H1 (cell line): ENCODE measurements around the gene PDX1.

Experiments
- ATF3 ChIP-seq: IDR thresholded peaks from 2 replicates; pipeline ENCODE4 v1.6.1; 2011; ENCODE audit warnings: low read depth, mild to moderate bottlenecking, low read length; ENCODE audit not compliant: insufficient read depth
- CHD1 ChIP-seq: IDR thresholded peaks from 2 replicates; pipeline ENCODE4 v1.6.1; 2012; ENCODE audit warnings: low read depth, low read length, improper control_type of control experiment
- CHD2 ChIP-seq: IDR thresholded peaks from 2 replicates; pipeline ENCODE4 v1.6.1; 2012; ENCODE audit warnings: low read length, improper control_type of control experiment
- CTCF ChIP-seq, 3 experiments: IDR thresholded peaks; 1 replicate in 2 of 3; 2 replicates in 1 of 3; pipeline versions ENCODE4 v1.5.1 to v1.6.1; 2011; ENCODE audit warnings: low read length in 3 of 3, mild to moderate bottlenecking in 3 of 3, inconsistent platforms in 2 of 3, low read depth in 1 of 3, moderate library complexity in 1 of 3; ENCODE audit not compliant: insufficient read depth in 1 of 3; ENCODE audit errors: control extremely low read depth in 1 of 3
- EZH2 ChIP-seq: fragments of 200-600 bp; sonication (generic); IDR thresholded peaks from 2 replicates; pipeline ENCODE4 v1.7.1; 2012; ENCODE audit warnings: low read depth, mild to moderate bottlenecking, moderate library complexity, low read length, inconsistent platforms; ENCODE audit not compliant: severe bottlenecking
- POLR2A ChIP-seq, 2 experiments: IDR thresholded peaks; 1 replicate in 1 of 2; 2 replicates in 1 of 2; pipeline ENCODE4 v1.6.1; 2011; ENCODE audit warnings: low read depth in 2 of 2, low read length in 2 of 2, mild to moderate bottlenecking in 2 of 2; ENCODE audit errors: control extremely low read depth in 1 of 2
- POLR2AphosphoS5 ChIP-seq: IDR thresholded peaks from 2 replicates; pipeline ENCODE4 v1.6.1; 2011; ENCODE audit warnings: low read depth, low read length
- SIRT6 ChIP-seq: IDR thresholded peaks from one replicate; pipeline ENCODE4 v1.7.1; 2012; ENCODE audit warnings: low read length, inconsistent platforms
- SP4 ChIP-seq: IDR thresholded peaks from 2 replicates; pipeline ENCODE4 v1.6.1; 2012; ENCODE audit warnings: low read length, inconsistent platforms
- USF2 ChIP-seq: IDR thresholded peaks from 2 replicates; pipeline ENCODE4 v1.6.1; 2011; ENCODE audit warnings: low read length, improper control_type of control experiment
- ZNF274 ChIP-seq: IDR thresholded peaks from 2 replicates; pipeline ENCODE4 v1.7.0; 2012; ENCODE audit warnings: low read length, borderline replicate concordance; ENCODE audit errors: extremely low read depth

- TF ChIP-seq POLR2A (IDR thresholded peaks at IDR 0.05; ENCODE audit: control extremely low read depth in 1 of 2, low read depth in 2 of 2, low read length in 2 of 2), result no peak
- peak; percentile 53 for TF ChIP-seq EZH2
- no peak for TF ChIP-seq USF2
- no peak for TF ChIP-seq CTCF (IDR thresholded peaks at IDR 0.05; ENCODE audit: control extremely low read depth in 1 of 3, insufficient read depth in 1 of 3, low read depth in 1 of 3, low read length in 3 of 3)
- TF ChIP-seq POLR2AphosphoS5, result no peak
- no peak for TF ChIP-seq ZNF274
- TF ChIP-seq SIRT6, result no peak
- TF ChIP-seq CHD2, result no peak
- TF ChIP-seq ATF3, result no peak
- TF ChIP-seq CHD1, result no peak
- no peak for TF ChIP-seq SP4
Observed at GRCh38 chr13:27956576-27957300, 36.9 kb downstream of the PDX1 start.
